Osteoblast (primary cell): Measurements from ENCODE around the gene B4GAT1. TPM values are rescaled to one million over a fixed set of nuclear protein-coding genes. Genes with fewer than 3 reads are reported as not detected.
"Not testable (repeated sequence)": the region's sequence is repeated elsewhere in the genome, so short reads cannot be mapped to it uniquely, and the experiment has no call there.

ENCODE experiments used
- DNase-seq: peaks from one replicate; pipeline ENCODE4 v3.0.0; 2011; ENCODE audit warnings: low spot score, mixed read lengths; ENCODE audit not compliant: insufficient read length; ENCODE audit errors: missing footprints
- H2AFZ ChIP-seq: 2 replicates; pipeline ENCODE4 v1.6.0; 2011; ENCODE audit warnings: mild to moderate bottlenecking, low read length
- H3K27ac ChIP-seq: 2 replicates; pipeline ENCODE4 v1.5.1; 2011; ENCODE audit warnings: mild to moderate bottlenecking, low read depth, low read length, moderate library complexity
- H3K27me3 ChIP-seq: 2 replicates; pipeline ENCODE4 v1.6.0; 2012; ENCODE audit warnings: mild to moderate bottlenecking, control low read depth, inconsistent platforms, low read length, moderate library complexity; ENCODE audit not compliant: insufficient read depth
- H3K36me3 ChIP-seq: 2 replicates; pipeline ENCODE4 v1.5.1; 2011; ENCODE audit warnings: mild to moderate bottlenecking, low read length, control low read depth, moderate library complexity; ENCODE audit not compliant: insufficient read depth
- H3K4me1 ChIP-seq: 2 replicates; pipeline ENCODE4 v1.5.1; 2011; ENCODE audit warnings: mild to moderate bottlenecking, low read length, control low read depth, moderate library complexity; ENCODE audit not compliant: insufficient read depth
- H3K4me2 ChIP-seq: 2 replicates; pipeline ENCODE4 v1.6.0; 2011; ENCODE audit warnings: mild to moderate bottlenecking, low read length; ENCODE audit not compliant: insufficient read depth
- H3K4me3 ChIP-seq: fragments of 200-600 bp; sonication (generic); 3 replicates; pipeline ENCODE4 v1.5.1; 2012; ENCODE audit warnings: mild to moderate bottlenecking, low read length, inconsistent platforms; ENCODE audit not compliant: insufficient read depth
- H3K79me2 ChIP-seq: 2 replicates; pipeline ENCODE4 v1.6.0; 2012; ENCODE audit warnings: mild to moderate bottlenecking, low read length, control low read depth, inconsistent platforms; ENCODE audit not compliant: insufficient read depth
- H3K9me3 ChIP-seq: 2 replicates; pipeline ENCODE4 v1.5.1; 2011; ENCODE audit warnings: low read depth, low read length, control low read depth
- H4K20me1 ChIP-seq: 2 replicates; pipeline ENCODE4 v1.6.0; 2012; ENCODE audit warnings: mild to moderate bottlenecking, low read length, control low read depth; ENCODE audit not compliant: insufficient read depth
- total RNA-seq: library from RNA; depleted of rRNA; stranded (reverse); fragments of >200 nt; gene quantifications from 2 replicates; pipeline ENCODE4 v1.2.3, GENCODE V29; 2012
- TF ChIP-seq, protein P1 (sequence below): IDR thresholded peaks from 2 replicates; pipeline ENCODE4 v1.5.1; 2011; ENCODE audit warnings: mild to moderate bottlenecking, low read depth, low read length, moderate library complexity; ENCODE audit errors: extremely low read depth

B4GAT1 gene
- total RNA-seq, 1 donor, result 20.6 TPM

DNA sequence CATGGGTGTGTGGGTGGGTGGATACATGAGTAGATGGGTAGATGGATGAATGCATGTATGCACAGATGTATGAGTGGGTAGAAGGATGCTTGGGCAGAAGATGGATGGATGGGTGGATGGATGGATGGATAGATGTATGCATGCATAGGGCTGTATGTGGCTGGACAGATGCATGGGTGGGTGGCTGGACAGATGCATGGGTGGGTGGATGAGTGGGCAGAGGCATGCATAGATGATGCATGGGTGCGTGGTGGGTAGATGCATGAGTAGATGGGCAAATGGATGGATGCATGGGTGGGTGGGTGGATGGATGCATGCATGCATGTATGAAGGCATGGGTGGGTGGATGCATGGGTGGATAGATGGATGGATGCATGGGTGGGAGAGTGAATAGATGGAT lies 23.7 kb downstream of the B4GAT1 start:
- Histone ChIP-seq H3K27ac (no peak overlapping the region), H3K4me1 (peaks cover 59% of the 10 kb centered on the region), H3K27me3 (no peaks in the 10 kb centered on the region), H3K9me3 (no peaks in the 10 kb centered on the region), H3K4me2 (no peak overlapping the region), H4K20me1 (no peaks in the 10 kb centered on the region), H2AFZ (no peak overlapping the region), H3K36me3 (no peaks in the 10 kb centered on the region), H3K79me2 (no peaks in the 10 kb centered on the region), H3K4me3 (no peak overlapping the region)
- DNase-seq, result no peak
- TF ChIP-seq, protein P1, sequence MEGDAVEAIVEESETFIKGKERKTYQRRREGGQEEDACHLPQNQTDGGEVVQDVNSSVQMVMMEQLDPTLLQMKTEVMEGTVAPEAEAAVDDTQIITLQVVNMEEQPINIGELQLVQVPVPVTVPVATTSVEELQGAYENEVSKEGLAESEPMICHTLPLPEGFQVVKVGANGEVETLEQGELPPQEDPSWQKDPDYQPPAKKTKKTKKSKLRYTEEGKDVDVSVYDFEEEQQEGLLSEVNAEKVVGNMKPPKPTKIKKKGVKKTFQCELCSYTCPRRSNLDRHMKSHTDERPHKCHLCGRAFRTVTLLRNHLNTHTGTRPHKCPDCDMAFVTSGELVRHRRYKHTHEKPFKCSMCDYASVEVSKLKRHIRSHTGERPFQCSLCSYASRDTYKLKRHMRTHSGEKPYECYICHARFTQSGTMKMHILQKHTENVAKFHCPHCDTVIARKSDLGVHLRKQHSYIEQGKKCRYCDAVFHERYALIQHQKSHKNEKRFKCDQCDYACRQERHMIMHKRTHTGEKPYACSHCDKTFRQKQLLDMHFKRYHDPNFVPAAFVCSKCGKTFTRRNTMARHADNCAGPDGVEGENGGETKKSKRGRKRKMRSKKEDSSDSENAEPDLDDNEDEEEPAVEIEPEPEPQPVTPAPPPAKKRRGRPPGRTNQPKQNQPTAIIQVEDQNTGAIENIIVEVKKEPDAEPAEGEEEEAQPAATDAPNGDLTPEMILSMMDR, result no peak

DNA sequence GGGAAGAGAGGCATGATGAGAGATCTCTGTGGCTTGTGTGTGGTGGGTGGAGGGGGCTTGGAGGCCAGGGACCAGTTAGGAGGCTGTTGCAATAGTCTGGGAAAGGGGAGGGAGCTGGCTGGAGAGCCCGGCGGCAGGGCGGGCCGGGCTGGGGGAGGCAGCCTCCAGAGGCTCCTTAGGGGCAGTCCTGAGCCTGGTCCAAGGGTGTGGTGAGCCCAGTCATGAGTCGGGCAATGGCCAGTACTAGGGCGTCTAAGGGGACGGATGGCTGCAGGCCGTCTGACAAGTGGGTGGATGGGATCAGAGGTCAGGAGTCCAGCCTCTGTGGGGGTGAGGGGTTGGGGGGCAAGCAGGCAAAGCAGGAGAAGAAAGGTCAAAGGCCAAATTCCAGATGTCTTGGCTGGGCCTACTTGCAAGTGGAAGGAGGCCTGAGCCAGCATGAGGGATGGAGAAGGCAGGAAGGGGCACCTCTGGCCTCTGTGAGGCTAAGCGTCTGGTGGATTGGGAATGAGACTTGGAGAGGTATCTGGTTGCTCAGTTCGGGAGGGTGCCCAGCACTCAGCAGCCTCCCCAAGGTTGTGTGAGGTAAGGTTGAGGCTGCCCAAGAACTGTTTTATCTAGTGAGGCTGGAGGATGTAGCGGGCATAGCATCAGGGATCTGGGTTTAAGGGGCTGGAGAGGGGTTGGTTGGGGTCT lies 24.5 kb downstream of the B4GAT1 start:
- no peak overlapping the region for H3K4me3 ChIP-seq
- H3K36me3 ChIP-seq, result no peaks in the 10 kb centered on the region
- H3K79me2 ChIP-seq, result no peaks in the 10 kb centered on the region
- peak overlapping the region; percentile 71 for H2AFZ ChIP-seq
- H3K27ac ChIP-seq, result peak overlapping the region; percentile 47
- peak; percentile 95 for DNase-seq
- no peaks in the 10 kb centered on the region for H3K27me3 ChIP-seq
- H3K4me2 ChIP-seq, result no peak overlapping the region
- peaks cover 59% of the 10 kb centered on the region for H3K4me1 ChIP-seq
- no peaks in the 10 kb centered on the region for H3K9me3 ChIP-seq
- TF ChIP-seq, protein P1, result no peak
- H4K20me1 ChIP-seq, result no peaks in the 10 kb centered on the region

DNA sequence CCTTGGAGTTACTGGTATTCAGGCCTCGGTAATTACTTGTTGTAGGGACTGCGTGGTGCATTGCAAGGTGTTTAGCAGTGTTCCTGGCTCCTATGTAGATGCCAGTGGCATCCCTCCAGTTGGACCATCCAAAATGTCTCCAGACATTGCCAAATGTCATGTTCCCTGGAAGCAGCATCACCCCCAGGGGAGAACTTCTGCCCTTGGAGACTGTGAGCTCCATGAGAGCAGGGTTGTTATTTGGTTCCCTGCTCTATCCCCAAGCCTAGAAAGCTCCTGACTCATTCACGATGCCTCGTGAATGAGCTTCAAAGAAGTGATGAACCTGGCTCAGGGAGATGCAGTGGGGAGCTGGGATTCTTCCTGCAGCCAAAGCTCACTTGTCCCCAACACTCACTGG lies 25.8 kb downstream of the B4GAT1 start:
- Histone ChIP-seq H3K36me3 (no peaks in the 10 kb centered on the region), H3K27me3 (no peaks in the 10 kb centered on the region), H4K20me1 (peaks cover under 1% of the 10 kb centered on the region), H3K4me1 (peaks cover 57% of the 10 kb centered on the region), H3K9me3 (no peaks in the 10 kb centered on the region), H2AFZ (no peak overlapping the region), H3K27ac (no peak overlapping the region), H3K4me3 (no peak overlapping the region), H3K79me2 (peaks cover 2% of the 10 kb centered on the region), H3K4me2 (no peak overlapping the region)
- DNase-seq, result peak; percentile 19
- TF ChIP-seq, protein P1, result no peak

DNA sequence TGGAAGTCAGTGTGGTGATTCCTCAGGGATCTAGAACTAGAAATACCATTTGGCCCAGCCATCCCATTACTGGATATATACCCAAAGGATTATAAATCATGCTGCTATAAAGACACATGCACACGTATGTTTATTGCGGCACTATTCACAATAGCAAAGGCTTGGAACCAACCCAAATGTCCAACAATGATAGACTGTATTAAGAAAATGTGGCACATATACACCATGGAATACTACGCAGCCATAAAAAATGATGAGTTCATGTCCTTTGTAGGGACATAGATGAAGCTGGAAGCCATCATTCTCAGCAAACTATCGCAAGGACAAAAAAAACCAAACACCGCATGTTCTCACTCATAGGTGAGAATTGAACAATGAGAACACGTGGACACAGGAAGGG lies 26.7 kb downstream of the B4GAT1 start:
- Histone ChIP-seq H3K4me1 (peaks cover 58% of the 10 kb centered on the region), H3K79me2 (peaks cover 10% of the 10 kb centered on the region)
- H3K27me3 ChIP-seq, H3K9me3 ChIP-seq, H2AFZ ChIP-seq, H3K4me2 ChIP-seq, H3K27ac ChIP-seq, H3K36me3 ChIP-seq, DNase-seq, H4K20me1 ChIP-seq, H3K4me3 ChIP-seq: not testable (repeated sequence)

DNA sequence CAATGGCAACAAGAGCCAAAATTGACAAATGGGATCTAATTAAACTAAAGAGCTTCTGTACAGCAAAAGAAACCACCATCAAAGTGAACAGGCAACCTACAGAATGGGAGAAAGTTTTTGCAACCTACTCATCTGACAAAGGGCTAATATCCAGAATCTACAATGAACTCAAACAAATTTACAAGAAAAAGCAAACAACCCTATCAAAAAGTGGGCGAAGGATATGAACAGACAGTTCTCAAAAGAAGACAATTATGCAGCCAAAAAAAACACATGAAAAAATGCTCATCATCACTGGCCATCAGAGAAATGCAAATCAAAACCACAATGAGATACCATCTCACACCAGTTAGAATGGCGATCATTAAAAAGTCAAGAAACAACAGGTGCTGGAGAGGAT lies 27.1 kb downstream of the B4GAT1 start:
- H2AFZ ChIP-seq, H3K4me2 ChIP-seq, H3K4me3 ChIP-seq, H3K27ac ChIP-seq, DNase-seq, H3K9me3 ChIP-seq, H3K36me3 ChIP-seq, H3K27me3 ChIP-seq: not testable (repeated sequence)
- Histone ChIP-seq H4K20me1 (peaks cover 14% of the 10 kb centered on the region), H3K4me1 (peaks cover 58% of the 10 kb centered on the region), H3K79me2 (peaks cover 15% of the 10 kb centered on the region)
